Skeletal muscle satellite cell (primary cell): ENCODE data around the gene KHDC4.
A peak's percentile ranks its signal among the peaks of the same experiment; 100 is the strongest.

Source experiments
- H3K27me3 ChIP-seq: 2 replicates; pipeline ENCODE4 v1.7.0; 2013; ENCODE audit warnings: low read length; ENCODE audit not compliant: control insufficient read depth, insufficient read depth
- H3K36me3 ChIP-seq: 2 replicates; pipeline ENCODE4 v1.7.0; 2013; ENCODE audit warnings: mild to moderate bottlenecking, control low read depth, low read length; ENCODE audit not compliant: insufficient read depth
- H3K4me1 ChIP-seq: 2 replicates; pipeline ENCODE4 v1.7.0; 2013; ENCODE audit warnings: low read length; ENCODE audit not compliant: control insufficient read depth, insufficient read depth
- H3K4me2 ChIP-seq: 2 replicates; pipeline ENCODE4 v1.7.0; 2013; ENCODE audit warnings: mild to moderate bottlenecking, low read length
- H3K4me3 ChIP-seq: 2 replicates; pipeline ENCODE4 v1.7.0; 2013; ENCODE audit warnings: low read length
- H3K9ac ChIP-seq: 2 replicates; pipeline ENCODE4 v1.7.0; 2013; ENCODE audit warnings: mild to moderate bottlenecking, low read depth, low read length, moderate library complexity
- H3K9me3 ChIP-seq: replicated peaks from 2 replicates; pipeline ENCODE4 v1.7.0; 2013; ENCODE audit warnings: mild to moderate bottlenecking, control low read depth, low read length

KHDC4 gene

GRCh38 chr1:155966750-155967149 lies 32.5 kb upstream of the KHDC4 start:
- H3K9me3 ChIP-seq = no peaks in the 10 kb centered on the region
- no peaks in the 10 kb centered on the region for H3K27me3 ChIP-seq
- no peak overlapping the region for H3K4me3 ChIP-seq
- H3K36me3 ChIP-seq = peaks cover 67% of the 10 kb centered on the region
- peak overlapping the region; percentile 72 for H3K4me2 ChIP-seq
- H3K9ac ChIP-seq = peak overlapping the region; percentile 70
- H3K4me1 ChIP-seq = peaks cover 60% of the 10 kb centered on the region

- Histone ChIP-seq H3K4me3 (no peak overlapping the region), H3K27me3 (no peaks in the 10 kb centered on the region), H3K4me1 (peaks cover 64% of the 10 kb centered on the region), H3K9ac (no peak overlapping the region), H3K4me2 (no peak overlapping the region), H3K36me3 (peaks cover 71% of the 10 kb centered on the region), H3K9me3 (no peaks in the 10 kb centered on the region)
Measured at GRCh38 chr1:155966135-155966534, 31.9 kb upstream of the KHDC4 start.

GRCh38 chr1:155964193-155964592 lies 30.0 kb upstream of the KHDC4 start:
- no peak overlapping the region for H3K4me3 ChIP-seq
- H3K9me3 ChIP-seq = no peaks in the 10 kb centered on the region
- no peak overlapping the region for H3K4me2 ChIP-seq
- H3K36me3 ChIP-seq = peaks cover 80% of the 10 kb centered on the region
- H3K27me3 ChIP-seq = no peaks in the 10 kb centered on the region
- H3K4me1 ChIP-seq = peaks cover 53% of the 10 kb centered on the region
- H3K9ac ChIP-seq = no peak overlapping the region

- H3K4me1 ChIP-seq = peaks cover 38% of the 10 kb centered on the region
- H3K27me3 ChIP-seq = no peaks in the 10 kb centered on the region
- H3K9ac ChIP-seq = peak overlapping the region; percentile 11
- no peak overlapping the region for H3K4me2 ChIP-seq
- no peak overlapping the region for H3K4me3 ChIP-seq
- peaks cover 79% of the 10 kb centered on the region for H3K36me3 ChIP-seq
- no peaks in the 10 kb centered on the region for H3K9me3 ChIP-seq
Measured at GRCh38 chr1:155962599-155963211, 28.5 kb upstream of the KHDC4 start.

GRCh38 chr1:155961937-155962336 lies 27.7 kb upstream of the KHDC4 start:
- H3K4me1 ChIP-seq = peaks cover 30% of the 10 kb centered on the region
- H3K27me3 ChIP-seq = no peaks in the 10 kb centered on the region
- peak overlapping the region; percentile 23 for H3K4me3 ChIP-seq
- peak overlapping the region; percentile 64 for H3K4me2 ChIP-seq
- peak overlapping the region; percentile 71 for H3K9ac ChIP-seq
- no peaks in the 10 kb centered on the region for H3K9me3 ChIP-seq
- H3K36me3 ChIP-seq = peaks cover 80% of the 10 kb centered on the region

GRCh38 chr1:155960081-155960745 lies 26.0 kb upstream of the KHDC4 start:
- no peaks in the 10 kb centered on the region for H3K27me3 ChIP-seq
- H3K36me3 ChIP-seq = peaks cover 80% of the 10 kb centered on the region
- H3K9ac ChIP-seq = peak overlapping the region; percentile 41
- H3K4me3 ChIP-seq = no peak overlapping the region
- no peak overlapping the region for H3K4me2 ChIP-seq
- no peaks in the 10 kb centered on the region for H3K9me3 ChIP-seq
- peaks cover 26% of the 10 kb centered on the region for H3K4me1 ChIP-seq

GRCh38 chr1:155957411-155957915 lies 23.2 kb upstream of the KHDC4 start:
- peaks cover 85% of the 10 kb centered on the region for H3K36me3 ChIP-seq
- no peaks in the 10 kb centered on the region for H3K27me3 ChIP-seq

GRCh38 chr1:155954645-155955044 lies 20.4 kb upstream of the KHDC4 start:
- Histone ChIP-seq H3K9ac (no peak overlapping the region), H3K4me3 (no peak overlapping the region), H3K4me2 (no peak overlapping the region), H3K4me1 (no peaks in the 10 kb centered on the region), H3K27me3 (no peaks in the 10 kb centered on the region), H3K36me3 (peaks cover 87% of the 10 kb centered on the region), H3K9me3 (no peaks in the 10 kb centered on the region)

More at GRCh38 chr1:155957411-155957915, 23.2 kb upstream of the KHDC4 start:
- no peak overlapping the region for H3K4me3 ChIP-seq
- no peaks in the 10 kb centered on the region for H3K9me3 ChIP-seq
- peaks cover 19% of the 10 kb centered on the region for H3K4me1 ChIP-seq
- H3K4me2 ChIP-seq = no peak overlapping the region
- no peak overlapping the region for H3K9ac ChIP-seq

GRCh38 chr1:155952505-155952890 lies 18.3 kb upstream of the KHDC4 start:
- H3K27me3 ChIP-seq = no peaks in the 10 kb centered on the region
- peaks cover 87% of the 10 kb centered on the region for H3K36me3 ChIP-seq
- H3K9me3 ChIP-seq = no peaks in the 10 kb centered on the region
- H3K9ac ChIP-seq = no peak overlapping the region
- no peaks in the 10 kb centered on the region for H3K4me1 ChIP-seq
- H3K4me2 ChIP-seq = no peak overlapping the region
- no peak overlapping the region for H3K4me3 ChIP-seq

- Histone ChIP-seq H3K4me1 (no peaks in the 10 kb centered on the region), H3K27me3 (no peaks in the 10 kb centered on the region), H3K36me3 (peaks cover 87% of the 10 kb centered on the region), H3K4me3 (no peak overlapping the region), H3K4me2 (no peak overlapping the region), H3K9me3 (no peaks in the 10 kb centered on the region), H3K9ac (no peak overlapping the region)
Measured at GRCh38 chr1:155951753-155952504, 17.7 kb upstream of the KHDC4 start.

GRCh38 chr1:155950829-155951228 lies 16.6 kb upstream of the KHDC4 start:
- H3K27me3 ChIP-seq = no peaks in the 10 kb centered on the region
- H3K4me1 ChIP-seq = no peaks in the 10 kb centered on the region
- H3K36me3 ChIP-seq = peaks cover 87% of the 10 kb centered on the region
- H3K9me3 ChIP-seq = no peaks in the 10 kb centered on the region
- no peak overlapping the region for H3K4me2 ChIP-seq
- H3K4me3 ChIP-seq = no peak overlapping the region
- no peak overlapping the region for H3K9ac ChIP-seq
